Endodermal cell (in vitro differentiated cells): Measurements from ENCODE around the gene PNMA6E. TPM values are rescaled to one million over a fixed set of nuclear protein-coding genes. Genes with fewer than 3 reads are reported as not detected.

Experiments
- DNase-seq: peaks from one replicate; pipeline ENCODE4 v3.0.0-alpha.2; 2017
- H3K27ac ChIP-seq: 2 replicates; pipeline ENCODE4 v1.5.1; 2013; ENCODE audit warnings: mild to moderate bottlenecking, low read depth, low read length, moderate library complexity
- H3K27me3 ChIP-seq: 2 replicates; pipeline ENCODE4 v1.6.1; 2013; ENCODE audit warnings: mild to moderate bottlenecking, low read length, moderate library complexity; ENCODE audit not compliant: insufficient read depth, control insufficient read depth, poor library complexity, severe bottlenecking
- H3K36me3 ChIP-seq: 2 replicates; pipeline ENCODE4 v1.7.0; 2013; ENCODE audit warnings: mild to moderate bottlenecking, low read length, moderate library complexity; ENCODE audit not compliant: control insufficient read depth, insufficient read depth
- H3K4me1 ChIP-seq: one replicate; pipeline ENCODE4 v1.7.0; 2013; ENCODE audit warnings: low read length; ENCODE audit not compliant: control insufficient read depth, insufficient read depth
- H3K4me3 ChIP-seq: 2 replicates; pipeline ENCODE4 v1.5.1; 2013; ENCODE audit warnings: mild to moderate bottlenecking, low read length, moderate library complexity
- H3K9ac ChIP-seq: 2 replicates; pipeline ENCODE4 v1.6.1; 2013; ENCODE audit warnings: mild to moderate bottlenecking, low read length, moderate library complexity; ENCODE audit not compliant: poor library complexity, severe bottlenecking; ENCODE audit errors: extremely low read depth
- H3K9me3 ChIP-seq: 2 replicates; pipeline ENCODE4 v1.6.1; 2013; ENCODE audit warnings: mild to moderate bottlenecking, low read length, moderate library complexity; ENCODE audit not compliant: control insufficient read depth
- H3K27ac Mint-ChIP-seq: 2 replicates; pipeline ENCODE4 v1.8.0; 2020; ENCODE audit warnings: mixed read lengths
- H3K27me3 Mint-ChIP-seq: 2 replicates; pipeline ENCODE4 v1.8.0; 2021; ENCODE audit warnings: mild to moderate bottlenecking, mixed read lengths; ENCODE audit not compliant: insufficient read depth
- H3K36me3 Mint-ChIP-seq: 2 replicates; pipeline ENCODE4 v1.8.0; 2020; ENCODE audit warnings: low read depth, mixed read lengths
- H3K4me1 Mint-ChIP-seq: 2 replicates; pipeline ENCODE4 v1.8.0; 2020; ENCODE audit warnings: mixed read lengths
- H3K4me3 Mint-ChIP-seq: 2 replicates; pipeline ENCODE4 v1.8.0; 2020; ENCODE audit warnings: mild to moderate bottlenecking, moderate library complexity, mixed read lengths
- H3K9me3 Mint-ChIP-seq: 2 replicates; pipeline ENCODE4 v1.8.0; 2020; ENCODE audit warnings: mild to moderate bottlenecking, mixed read lengths
- CTCF ChIP-seq: fragments of 200-600 bp; sonication (generic); conservative IDR thresholded peaks from 2 replicates; pipeline ENCODE4 v1.5.0; 2021; ENCODE audit warnings: antibody characterized with exemption, mild to moderate bottlenecking
- WGBS, 2 experiments: methylation state at CpG; one replicate each; pipeline versions ENCODE4 v1.1.5 to v1.1.7; 2013; ENCODE audit warnings: missing lambda C conversion rate in 2 of 2, mixed read lengths in 1 of 2; ENCODE audit not compliant: insufficient coverage in 1 of 2, insufficient read length in 1 of 2; 5-methylcytosine and 5-hydroxymethylcytosine counted together
- total RNA-seq, 2 donors: library from RNA; stranded (reverse); fragmentation: NEBNext Ultra II Directional in 1 of 2; extraction: Animal tissue kit (Norgen Biotek cat#: 25700) in 1 of 2; gene quantifications; 2 replicates in 1 of 2; 3 replicates in 1 of 2; pipeline ENCODE4 v1.2.1, GENCODE V29; 2021

The PNMA6E gene
- total RNA-seq, 2 donors from 2014 or later = not detected

GRCh38 chrX:153374426-153374825, 26.7 kb downstream of the PNMA6E start:
- no peak overlapping the region for H3K27ac Mint-ChIP-seq
- no peaks in the 10 kb centered on the region for H3K36me3 Mint-ChIP-seq
- peaks cover 1% of the 10 kb centered on the region for H3K27me3 Mint-ChIP-seq
- TF ChIP-seq CTCF = peak; percentile 43
- 76 to 84% methylated on average over 3 to 7 of the region's 7 CpGs for WGBS, 2 experiments
- Histone ChIP-seq H3K27me3 (no peaks in the 10 kb centered on the region), H3K27ac (no peak overlapping the region), H3K4me3 (no peak overlapping the region), H3K9ac (no peak overlapping the region), H3K4me1 (no peaks in the 10 kb centered on the region), H3K36me3 (no peaks in the 10 kb centered on the region), H3K9me3 (no peaks in the 10 kb centered on the region)
- DNase-seq = no peak
- peaks cover 79% of the 10 kb centered on the region for H3K9me3 Mint-ChIP-seq
- no peak overlapping the region for H3K4me3 Mint-ChIP-seq
- H3K4me1 Mint-ChIP-seq = no peaks in the 10 kb centered on the region

- no peak for TF ChIP-seq CTCF
- Histone ChIP-seq H3K9me3 (no peaks in the 10 kb centered on the region), H3K4me1 (no peaks in the 10 kb centered on the region), H3K27me3 (no peaks in the 10 kb centered on the region), H3K36me3 (no peaks in the 10 kb centered on the region), H3K9ac (no peak overlapping the region), H3K4me3 (no peak overlapping the region), H3K27ac (no peak overlapping the region)
- no peaks in the 10 kb centered on the region for H3K36me3 Mint-ChIP-seq
- no peak overlapping the region for H3K27ac Mint-ChIP-seq
- peaks cover 69% of the 10 kb centered on the region for H3K9me3 Mint-ChIP-seq
- no peaks in the 10 kb centered on the region for H3K4me1 Mint-ChIP-seq
- H3K27me3 Mint-ChIP-seq = no peaks in the 10 kb centered on the region
- no peak overlapping the region for H3K4me3 Mint-ChIP-seq
- no peak for DNase-seq
Observed at GRCh38 chrX:153372949-153373348, 28.2 kb downstream of the PNMA6E start.

GRCh38 chrX:153371256-153371655, 29.9 kb downstream of the PNMA6E start:
- TF ChIP-seq CTCF = no peak
- WGBS, 2 experiments = 96% methylated on average over 3 of the region's 3 CpGs; no CpG with 5 or more reads in 1 of the 2 experiments
- H3K27me3 Mint-ChIP-seq = no peaks in the 10 kb centered on the region

More at GRCh38 chrX:153371256-153371655, 29.9 kb downstream of the PNMA6E start:
- H3K27ac ChIP-seq = no peak overlapping the region
- H3K4me1 ChIP-seq = no peaks in the 10 kb centered on the region
- no peak overlapping the region for H3K9ac ChIP-seq
- Mint-ChIP-seq H3K4me1 (no peaks in the 10 kb centered on the region), H3K36me3 (no peaks in the 10 kb centered on the region), H3K27ac (no peak overlapping the region), H3K4me3 (no peak overlapping the region), H3K9me3 (peaks cover 54% of the 10 kb centered on the region)
- no peak overlapping the region for H3K4me3 ChIP-seq
- no peaks in the 10 kb centered on the region for H3K9me3 ChIP-seq
- H3K27me3 ChIP-seq = no peaks in the 10 kb centered on the region
- no peaks in the 10 kb centered on the region for H3K36me3 ChIP-seq
- DNase-seq = no peak
